ENCODE results near the gene STK32C.

Gene STK32C

DNA sequence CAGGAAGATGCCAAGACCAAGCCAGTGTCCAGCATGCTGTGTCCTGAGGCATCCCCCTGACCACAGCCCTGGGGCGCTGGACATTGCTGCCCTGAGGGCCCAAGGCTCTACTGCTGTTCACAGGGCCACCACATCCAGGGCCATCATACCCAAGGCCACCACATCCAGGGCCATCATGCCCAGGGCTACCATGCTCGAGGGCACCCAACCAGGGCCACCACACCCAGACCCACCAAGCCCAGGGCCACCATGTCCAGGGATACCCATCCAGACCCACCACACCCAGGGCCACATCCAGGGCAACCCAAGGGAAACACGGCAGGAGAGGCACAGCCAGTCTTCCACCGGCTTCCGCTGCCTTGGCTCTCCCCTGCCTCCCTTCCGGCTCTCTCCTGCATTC, 17.1 kb downstream of the STK32C start:
- Histone ChIP-seq H3K4me3 (no peak overlapping the region), H3K36me3 (no peaks in the 10 kb centered on the region), H3K4me2 (no peak overlapping the region), H3K27me3 (no peaks in the 10 kb centered on the region), H4K20me1 (peaks cover 45% of the 10 kb centered on the region), H3K9me3 (peaks cover 9% of the 10 kb centered on the region), H3K27ac (no peak overlapping the region), H3K4me1 (peaks cover 25% of the 10 kb centered on the region), H3K9ac (no peak overlapping the region)
- TF ChIP-seq Cebpa-rat (IDR thresholded peaks at IDR 0.05): no peak

DNA sequence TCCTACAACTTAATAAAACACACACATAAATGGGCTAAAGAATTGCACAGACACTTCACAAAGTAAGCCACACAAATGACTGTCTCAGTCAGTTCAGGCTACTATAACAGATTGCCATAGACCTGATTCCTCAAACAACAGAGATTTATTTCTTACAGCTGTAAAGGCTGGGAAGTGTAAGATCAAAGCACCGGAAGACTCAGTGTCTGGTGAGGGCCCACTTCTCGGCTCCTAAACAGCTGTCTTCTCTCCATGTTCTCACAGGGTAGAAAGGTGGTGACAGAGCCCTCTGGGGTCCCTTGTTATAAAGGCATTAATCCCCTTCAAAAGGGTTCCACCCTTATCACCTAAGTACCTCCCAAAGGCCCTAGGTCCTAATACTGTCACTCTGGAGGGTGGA, 18.3 kb downstream of the STK32C start:
- peaks cover 9% of the 10 kb centered on the region for H3K9me3 ChIP-seq
- no peak overlapping the region for H3K9ac ChIP-seq
- H3K4me3 ChIP-seq: no peak overlapping the region
- H3K36me3 ChIP-seq: no peaks in the 10 kb centered on the region
- no peak overlapping the region for H3K27ac ChIP-seq
- H4K20me1 ChIP-seq: peaks cover 45% of the 10 kb centered on the region
- no peak for TF ChIP-seq Cebpa-rat (IDR thresholded peaks at IDR 0.05)
- no peaks in the 10 kb centered on the region for H3K27me3 ChIP-seq
- H3K4me1 ChIP-seq: peaks cover 19% of the 10 kb centered on the region
- no peak overlapping the region for H3K4me2 ChIP-seq

- no peaks in the 10 kb centered on the region for H3K27me3 ChIP-seq
- H4K20me1 ChIP-seq: peaks cover 46% of the 10 kb centered on the region
- H3K36me3 ChIP-seq: no peaks in the 10 kb centered on the region
- TF ChIP-seq Cebpa-rat (IDR thresholded peaks at IDR 0.05): no peak
- H3K27ac ChIP-seq: no peak overlapping the region
- peaks cover 52% of the 10 kb centered on the region for H3K4me1 ChIP-seq
- no peak overlapping the region for H3K4me2 ChIP-seq
- H3K9ac ChIP-seq: no peak overlapping the region
- no peak overlapping the region for H3K4me3 ChIP-seq
- H3K9me3 ChIP-seq: peaks cover 4% of the 10 kb centered on the region
Observed at GRCh38 chr10:132283604-132284382, 24.0 kb downstream of the STK32C start.

GRCh38 chr10:132282667-132283603, 24.8 kb downstream of the STK32C start:
- no peaks in the 10 kb centered on the region for H3K27me3 ChIP-seq
- no peaks in the 10 kb centered on the region for H3K36me3 ChIP-seq
- no peak for TF ChIP-seq Cebpa-rat (IDR thresholded peaks at IDR 0.05)
- no peak overlapping the region for H3K27ac ChIP-seq
- H3K4me3 ChIP-seq: no peak overlapping the region
- H4K20me1 ChIP-seq: peaks cover 46% of the 10 kb centered on the region
- H3K4me1 ChIP-seq: peaks cover 60% of the 10 kb centered on the region
- H3K9ac ChIP-seq: no peak overlapping the region
- H3K4me2 ChIP-seq: peak overlapping the region; percentile 83
- H3K9me3 ChIP-seq: no peaks in the 10 kb centered on the region

GRCh38 chr10:132281915-132282666, 25.7 kb downstream of the STK32C start:
- Histone ChIP-seq H3K4me2 (peak overlapping the region; percentile 83), H3K27ac (no peak overlapping the region), H3K4me1 (peaks cover 69% of the 10 kb centered on the region)

GRCh38 chr10:132280646-132281074, 27.1 kb downstream of the STK32C start:
- peak overlapping the region; percentile 83 for H3K4me2 ChIP-seq
- TF ChIP-seq Cebpa-rat (IDR thresholded peaks at IDR 0.05): no peak

More at GRCh38 chr10:132281915-132282666, 25.7 kb downstream of the STK32C start:
- Histone ChIP-seq H3K27me3 (no peaks in the 10 kb centered on the region), H3K9ac (no peak overlapping the region), H3K36me3 (no peaks in the 10 kb centered on the region), H4K20me1 (peaks cover 54% of the 10 kb centered on the region), H3K9me3 (no peaks in the 10 kb centered on the region), H3K4me3 (no peak overlapping the region)
- no peak for TF ChIP-seq Cebpa-rat (IDR thresholded peaks at IDR 0.05)

GRCh38 chr10:132279873-132280645, 27.7 kb downstream of the STK32C start:
- Histone ChIP-seq H3K27ac (no peak overlapping the region), H4K20me1 (peaks cover 57% of the 10 kb centered on the region), H3K4me2 (peak overlapping the region; percentile 83), H3K4me1 (peaks cover 83% of the 10 kb centered on the region), H3K4me3 (no peak overlapping the region), H3K27me3 (no peaks in the 10 kb centered on the region), H3K36me3 (no peaks in the 10 kb centered on the region), H3K9me3 (no peaks in the 10 kb centered on the region), H3K9ac (no peak overlapping the region)
- TF ChIP-seq Cebpa-rat (IDR thresholded peaks at IDR 0.05): no peak

More at GRCh38 chr10:132280646-132281074, 27.1 kb downstream of the STK32C start:
- H3K4me3 ChIP-seq: no peak overlapping the region
- H3K9ac ChIP-seq: no peak overlapping the region
- H3K27me3 ChIP-seq: no peaks in the 10 kb centered on the region
- peaks cover 56% of the 10 kb centered on the region for H4K20me1 ChIP-seq
- H3K36me3 ChIP-seq: no peaks in the 10 kb centered on the region
- H3K4me1 ChIP-seq: peaks cover 83% of the 10 kb centered on the region
- H3K27ac ChIP-seq: no peak overlapping the region
- no peaks in the 10 kb centered on the region for H3K9me3 ChIP-seq

- Histone ChIP-seq H3K27ac (no peak overlapping the region), H3K27me3 (no peaks in the 10 kb centered on the region), H3K9ac (no peak overlapping the region), H3K36me3 (no peaks in the 10 kb centered on the region), H3K9me3 (no peaks in the 10 kb centered on the region), H3K4me1 (peaks cover 81% of the 10 kb centered on the region), H4K20me1 (peaks cover 60% of the 10 kb centered on the region), H3K4me3 (no peak overlapping the region), H3K4me2 (peak overlapping the region; percentile 79)
- no peak for TF ChIP-seq Cebpa-rat (IDR thresholded peaks at IDR 0.05)
Observed at GRCh38 chr10:132277311-132277741, 30.4 kb downstream of the STK32C start.

DNA sequence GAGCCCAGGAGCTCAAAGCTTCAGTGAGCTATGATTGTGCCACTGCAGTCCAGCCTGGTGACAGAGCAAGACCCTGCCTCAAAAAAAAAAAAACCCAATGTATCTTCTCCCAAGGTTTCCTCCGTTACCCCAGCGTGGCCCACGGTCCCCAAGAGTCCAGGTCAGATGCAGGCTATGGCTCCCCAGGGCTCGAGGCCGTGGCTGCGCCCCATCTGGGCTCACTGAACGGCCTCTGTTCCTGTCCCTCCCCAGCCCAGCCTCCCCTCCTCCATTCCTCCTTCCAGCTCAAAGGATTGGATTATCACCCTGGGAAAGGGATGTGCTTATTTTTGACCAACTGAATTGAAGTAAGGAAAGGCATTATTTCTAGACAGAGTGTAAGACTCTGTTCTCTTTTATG, 31.0 kb downstream of the STK32C start:
- Histone ChIP-seq H3K9me3 (no peaks in the 10 kb centered on the region), H3K4me3 (no peak overlapping the region), H4K20me1 (peaks cover 55% of the 10 kb centered on the region), H3K36me3 (no peaks in the 10 kb centered on the region), H3K4me2 (peak overlapping the region; percentile 79), H3K4me1 (peaks cover 81% of the 10 kb centered on the region), H3K9ac (no peak overlapping the region), H3K27ac (peak overlapping the region; percentile 6; the same call in 1 of the 2 replicates), H3K27me3 (no peaks in the 10 kb centered on the region)
- no peak for TF ChIP-seq Cebpa-rat (IDR thresholded peaks at IDR 0.05)
